GM19463 (cell line): Measurements from ENCODE around the gene POLR1C.
A peak's percentile ranks its signal among the peaks of the same experiment; 100 is the strongest.
"Not testable (repeated sequence)": the region's sequence is repeated elsewhere in the genome, so short reads cannot be mapped to it uniquely, and the experiment has no call there.

Experiments used
- ATAC-seq: cut with Tn5 transposase; IDR thresholded peaks from one replicate; pipeline ENCODE4 v1.9.1; 2021; ENCODE audit warnings: mild to moderate bottlenecking, moderate library complexity; ENCODE audit not compliant: unreplicated experiment

POLR1C gene

DNA sequence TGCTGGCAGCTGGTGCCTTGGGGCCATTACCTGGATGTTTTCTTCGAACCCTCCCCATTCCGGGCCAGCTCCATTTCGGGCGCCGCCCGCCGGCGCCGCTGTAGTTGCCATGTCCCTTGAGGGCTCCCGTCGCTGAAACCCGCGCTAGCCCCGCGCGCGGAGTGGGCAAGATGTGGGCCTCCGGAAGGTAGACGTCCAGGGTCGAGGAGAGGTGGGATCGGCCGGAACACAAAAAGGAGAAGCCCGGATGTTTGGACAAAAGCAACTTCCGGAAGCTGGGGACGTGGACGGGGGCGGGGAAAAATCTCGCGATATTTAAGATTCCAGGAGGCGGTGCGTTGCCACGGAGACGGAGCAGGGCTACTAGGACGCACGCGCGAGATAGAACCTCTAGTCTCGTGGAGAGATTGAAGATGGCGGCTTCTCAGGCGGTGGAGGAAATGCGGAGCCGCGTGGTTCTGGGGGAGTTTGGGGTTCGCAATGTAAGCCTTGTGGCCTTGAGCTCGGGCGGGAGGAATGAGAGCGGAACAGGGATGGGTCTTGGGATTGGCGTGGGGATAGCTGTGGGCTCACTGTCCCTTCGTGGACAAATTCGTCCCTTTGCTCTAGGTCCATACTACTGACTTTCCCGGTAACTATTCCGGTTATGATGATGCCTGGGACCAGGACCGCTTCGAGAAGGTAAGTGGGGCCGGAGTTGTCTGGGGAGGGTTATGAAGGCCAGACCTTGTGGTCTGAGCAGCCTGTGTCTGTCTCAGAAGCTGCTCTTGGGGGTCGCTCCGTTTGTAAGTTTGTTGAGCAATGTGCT lies at the start of gene POLR1C, which contains the start of gene YIPF3:
TSS of gene POLR1C (plus strand) at position 393 of the 808 bp plus-strand sequence. CDS start at position 414, 21 bp downstream.
TSS of gene YIPF3 (minus strand) at position 230 of the 808 bp plus-strand sequence. CDS start at position 111, 119 bp downstream.
- peak; percentile 94 for ATAC-seq

DNA sequence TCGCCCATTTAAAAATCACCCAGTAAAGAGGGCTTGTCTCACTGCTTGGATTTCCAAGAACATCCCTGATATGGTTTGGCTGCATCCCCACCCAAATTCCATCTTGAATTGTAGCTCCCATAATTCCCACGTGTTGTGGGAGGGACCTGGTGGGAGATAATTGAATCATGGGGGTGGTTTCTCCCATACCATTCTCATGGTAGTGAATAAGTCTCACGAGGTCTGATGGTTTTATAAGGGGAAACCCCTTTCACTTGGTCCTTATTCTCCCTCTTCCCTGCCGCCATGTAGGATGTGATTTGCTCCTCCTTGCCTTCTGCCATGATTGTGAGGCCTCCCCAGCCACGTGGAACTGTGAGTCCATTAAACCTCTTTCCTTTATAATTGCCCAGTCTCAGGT lies 49.6 kb upstream of the POLR1C start:
- ATAC-seq: not testable (repeated sequence)

DNA sequence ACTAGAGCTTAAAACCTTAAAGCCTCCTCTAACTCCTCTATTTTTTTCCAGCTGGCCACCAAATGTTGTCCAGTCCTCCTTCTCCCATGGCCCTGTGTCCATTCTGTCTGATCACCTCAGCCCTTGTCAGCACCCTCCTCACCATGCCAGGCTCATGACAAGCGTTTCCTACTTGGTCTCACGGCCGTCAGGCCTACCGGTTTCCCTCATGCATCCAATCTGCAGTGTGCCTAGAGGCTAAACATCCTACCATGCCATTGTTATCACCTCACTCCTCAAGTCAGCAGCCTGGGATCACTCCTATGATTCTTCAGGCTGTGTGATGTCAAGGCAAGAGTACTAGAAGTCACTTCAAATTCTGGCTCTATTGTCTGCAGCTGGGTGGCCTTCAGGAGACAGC lies 49.1 kb upstream of the POLR1C start:
- no peak for ATAC-seq

- ATAC-seq: no peak
Observed at GRCh38 chr6:43468240-43468639, 48.6 kb upstream of the POLR1C start.

DNA sequence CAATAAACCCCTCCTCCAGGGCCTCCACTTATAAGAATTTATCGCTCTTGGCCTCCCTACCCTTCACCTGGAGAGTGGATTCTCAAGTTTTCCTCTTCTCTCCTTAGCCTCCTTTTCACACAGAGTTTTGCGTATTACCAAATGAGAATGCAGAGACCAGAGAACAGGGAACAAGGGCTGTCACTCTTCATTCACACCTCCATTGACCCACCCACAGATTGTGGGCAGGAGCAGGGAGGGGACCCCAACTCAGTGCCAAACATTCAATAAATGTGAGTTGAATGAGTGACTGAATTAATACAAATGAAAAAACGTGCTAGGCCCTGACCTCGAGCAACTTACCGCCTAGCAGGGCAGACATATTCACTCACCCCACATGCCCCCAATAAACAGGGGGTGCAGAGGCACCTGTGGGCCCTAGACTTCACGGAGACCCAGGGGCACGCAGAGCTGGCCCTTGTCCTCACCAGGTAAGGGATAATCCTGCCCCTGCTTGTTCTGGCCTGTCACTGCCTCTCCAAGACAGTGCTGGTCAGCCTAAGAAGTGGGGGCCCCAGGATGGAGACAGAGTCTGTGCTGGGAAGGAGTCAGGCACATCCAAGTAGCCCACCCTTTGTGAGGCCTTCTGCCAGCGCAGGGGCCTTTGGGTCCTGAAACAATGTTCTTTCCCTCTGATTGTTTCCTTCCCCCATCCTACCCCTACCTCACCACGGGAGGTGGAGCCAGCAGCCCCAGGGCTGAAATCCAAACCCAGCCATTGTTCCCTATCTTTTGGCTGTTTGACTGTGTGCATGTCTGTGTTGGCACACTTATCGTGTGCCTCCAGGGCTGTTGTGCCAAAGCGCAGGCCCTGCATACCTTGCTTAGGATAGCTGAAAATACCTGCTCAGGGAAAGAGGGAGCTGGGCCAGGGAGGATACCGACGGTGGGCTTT lies 47.9 kb upstream of the POLR1C start:
- no peak for ATAC-seq

DNA sequence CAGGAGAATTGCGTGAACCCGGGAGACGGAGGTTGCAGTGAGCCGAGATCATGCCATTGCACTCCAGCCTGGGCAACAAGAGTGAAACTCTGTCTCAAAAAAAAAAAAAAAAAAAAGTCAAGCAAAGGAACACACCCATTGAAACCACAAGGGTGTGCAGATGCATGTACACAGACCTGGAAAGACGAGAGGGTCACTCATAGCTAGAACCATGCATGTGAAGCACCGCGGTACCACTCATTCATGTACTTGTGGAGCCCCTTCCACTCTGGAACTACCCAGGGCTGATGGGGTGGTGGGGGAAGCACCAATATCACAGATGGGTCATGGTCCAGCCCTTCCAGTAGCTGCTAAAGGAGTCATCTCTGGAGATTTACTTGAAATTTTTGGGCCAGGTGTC lies 46.9 kb upstream of the POLR1C start:
- ATAC-seq: no peak

DNA sequence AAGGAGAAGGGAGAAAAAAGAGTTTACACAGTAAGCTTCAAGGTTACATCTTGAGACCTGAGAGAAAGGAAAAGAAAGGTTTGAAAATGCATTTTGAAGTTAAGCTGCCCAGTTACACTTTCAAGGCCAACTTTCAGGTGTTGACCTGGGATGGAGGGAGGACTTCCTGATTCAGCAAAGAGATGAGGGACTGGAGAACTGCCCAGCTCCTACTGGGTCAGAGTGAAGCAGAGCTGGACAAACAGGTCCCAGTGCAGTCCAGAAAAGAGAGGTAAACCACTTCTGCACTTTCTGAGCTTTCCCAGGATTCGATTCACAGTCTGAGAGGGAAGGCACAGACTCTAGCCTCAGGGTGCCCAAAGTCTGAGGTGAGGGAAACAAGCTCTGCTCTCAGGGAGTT lies 45.5 kb upstream of the POLR1C start:
- ATAC-seq: no peak

DNA sequence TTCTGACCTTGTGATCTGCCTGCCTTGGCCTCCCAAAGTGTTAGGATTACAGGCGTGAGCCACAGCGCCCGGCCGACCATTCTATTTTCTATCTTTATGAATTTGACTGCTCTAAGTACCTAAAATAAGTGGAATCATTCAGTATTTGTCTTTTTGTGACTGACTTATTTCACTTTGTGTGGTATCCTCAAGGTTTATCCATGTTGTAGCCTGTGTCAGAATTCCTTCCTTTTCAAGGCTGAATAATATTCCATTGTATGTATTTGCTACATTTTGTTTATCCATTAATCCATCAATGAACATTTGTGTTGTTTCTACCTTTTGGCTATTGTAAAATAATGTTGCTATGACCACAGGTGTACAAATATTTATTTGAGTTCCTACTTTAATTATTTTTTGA lies 44.4 kb upstream of the POLR1C start:
- no peak for ATAC-seq

DNA sequence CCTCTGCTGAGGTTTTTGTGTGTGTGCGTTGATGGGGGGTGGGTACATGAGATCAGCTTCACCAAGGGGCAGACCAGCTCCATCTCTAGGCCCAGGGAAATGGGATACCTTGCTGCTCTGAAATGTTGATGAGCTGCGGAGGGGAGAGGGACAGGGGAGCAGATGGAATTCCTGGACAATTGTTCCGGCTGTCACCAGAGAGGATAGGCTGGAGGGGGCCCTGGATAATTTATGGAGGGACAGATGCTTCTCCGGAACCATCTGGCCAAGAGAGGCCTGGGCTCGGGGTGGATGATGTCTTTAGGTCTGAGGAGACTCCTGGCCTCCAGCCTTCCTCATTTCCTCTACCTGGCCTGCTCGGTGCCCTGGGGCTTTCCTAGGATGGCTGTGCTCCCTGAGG lies 41.4 kb upstream of the POLR1C start:
- no peak for ATAC-seq

GRCh38 chr6:43476746-43477145 lies 40.1 kb upstream of the POLR1C start:
- no peak for ATAC-seq

DNA sequence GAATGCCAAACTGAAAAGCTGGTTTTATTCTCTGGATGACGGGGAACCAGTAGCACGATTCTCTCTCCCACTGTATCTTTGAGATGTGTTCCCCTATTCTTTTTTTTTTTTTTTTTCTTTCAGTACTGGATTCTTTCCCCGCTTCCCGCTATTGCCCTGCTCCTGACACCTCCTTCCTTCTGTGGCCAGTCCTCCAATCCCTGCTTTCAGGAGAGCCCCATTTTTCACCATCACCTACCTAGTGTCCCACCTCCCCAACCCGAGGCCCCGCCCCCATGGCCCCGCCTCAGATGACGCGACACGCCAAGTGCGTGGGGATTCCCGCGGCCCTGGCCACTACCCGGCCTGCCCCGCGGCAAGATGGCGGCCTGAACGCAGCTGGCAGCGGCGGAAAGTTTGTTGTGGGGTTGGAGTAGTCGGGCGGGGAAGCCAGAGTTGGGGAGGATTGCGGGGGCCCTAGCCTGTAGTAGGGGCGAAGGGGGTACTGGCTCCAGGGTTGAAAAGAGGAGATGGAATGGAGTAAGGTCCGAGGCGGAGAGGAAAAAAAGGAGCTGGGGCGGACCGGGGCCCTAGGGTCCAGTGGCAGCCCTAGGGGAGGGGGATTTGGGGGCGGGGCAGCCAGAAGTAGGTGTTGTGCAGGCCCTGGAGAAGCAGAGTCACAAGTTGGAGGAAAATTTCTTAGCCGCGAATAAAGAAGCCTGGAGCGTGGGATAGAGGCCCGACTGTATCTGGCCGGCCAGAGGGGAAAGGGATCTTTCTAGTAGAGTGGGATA lies 39.5 kb upstream of the POLR1C start, which contains the start of gene TJAP1:
TSS of gene TJAP1 (plus strand) at position 336 of the 773 bp plus-strand sequence. CDS start 21,432 bp downstream, outside the sequence.
- peak; percentile 99 for ATAC-seq

DNA sequence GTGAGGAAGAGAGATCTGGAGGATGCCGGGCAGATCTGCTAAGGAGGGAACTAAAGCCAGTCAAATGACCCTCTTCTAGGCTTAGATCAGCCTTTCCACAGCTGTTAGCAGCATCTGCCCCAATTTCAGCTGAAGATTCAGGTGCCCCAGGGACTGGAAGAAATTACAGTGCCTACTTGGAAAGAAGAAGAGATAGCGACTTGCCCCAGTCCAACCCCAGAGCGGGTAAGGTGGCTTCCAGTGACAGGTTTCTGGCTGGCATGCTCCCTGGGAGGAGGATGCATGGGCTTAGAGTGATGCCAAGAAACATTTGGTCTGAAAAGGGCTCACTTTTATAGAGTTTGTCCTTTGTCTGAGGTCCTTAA lies 38.9 kb upstream of the POLR1C start:
- no peak for ATAC-seq

GRCh38 chr6:43481075-43481474 lies 35.8 kb upstream of the POLR1C start:
- no peak for ATAC-seq

DNA sequence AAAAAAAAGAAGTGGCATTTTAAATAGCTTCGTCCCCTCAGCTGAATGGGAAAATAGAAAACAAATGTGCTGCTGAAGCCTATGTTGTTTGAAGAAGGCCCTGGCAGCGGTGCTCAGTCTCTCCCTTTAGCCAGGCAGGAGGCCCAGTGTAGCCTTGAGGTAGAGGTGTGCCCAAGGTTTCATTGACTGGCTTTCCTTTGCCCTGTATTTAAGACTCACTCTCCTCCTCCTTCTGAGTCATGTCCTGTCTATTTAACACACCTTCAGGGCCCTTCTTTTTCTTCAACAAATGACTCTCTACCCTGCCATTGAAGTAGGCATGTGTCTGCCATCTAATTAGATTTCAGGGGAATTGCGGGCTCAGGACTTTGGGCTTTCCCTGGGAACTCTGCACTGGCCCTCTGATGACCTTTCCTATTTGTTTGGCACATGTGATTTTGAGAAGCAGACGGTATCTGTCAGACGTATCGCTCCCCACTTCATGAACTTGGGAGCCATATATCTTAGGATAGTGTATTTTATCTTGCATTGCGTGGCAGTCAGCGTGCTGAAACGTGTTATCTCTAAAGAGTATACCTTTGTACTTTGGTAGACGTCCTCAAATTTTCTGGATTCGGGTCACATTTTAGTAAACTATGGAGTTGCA lies 35.2 kb upstream of the POLR1C start:
- ATAC-seq: no peak

DNA sequence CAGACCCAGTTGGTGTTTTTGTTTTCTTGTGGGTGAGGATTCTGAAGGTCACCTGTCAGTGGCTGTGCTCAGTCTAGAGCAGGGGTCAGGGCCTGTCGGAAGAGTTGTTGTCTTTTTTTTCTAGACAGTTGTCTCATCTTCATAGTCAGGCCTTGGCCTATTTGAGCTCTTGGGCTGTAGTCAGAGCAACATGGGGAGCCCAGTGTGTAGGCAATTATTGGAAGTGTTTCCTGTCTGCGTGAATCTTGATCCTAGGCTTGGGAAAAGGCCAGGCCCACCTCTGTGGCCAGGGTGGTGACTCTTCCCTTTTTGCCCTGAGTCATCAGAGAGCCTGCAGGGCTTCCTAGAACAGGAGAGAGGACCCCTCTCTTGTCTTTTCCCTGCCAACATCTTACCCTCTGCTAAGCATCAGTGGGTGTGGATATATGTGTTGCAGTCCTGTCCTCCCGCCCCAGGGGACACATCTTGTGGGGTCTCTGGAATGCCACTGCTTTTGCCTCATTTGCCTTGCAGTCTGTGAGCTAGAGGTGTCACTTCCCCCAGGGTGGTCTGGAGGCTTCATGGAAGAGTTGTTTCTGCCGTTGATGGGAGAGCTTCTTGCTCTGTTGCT lies 28.1 kb upstream of the POLR1C start:
- no peak for ATAC-seq

DNA sequence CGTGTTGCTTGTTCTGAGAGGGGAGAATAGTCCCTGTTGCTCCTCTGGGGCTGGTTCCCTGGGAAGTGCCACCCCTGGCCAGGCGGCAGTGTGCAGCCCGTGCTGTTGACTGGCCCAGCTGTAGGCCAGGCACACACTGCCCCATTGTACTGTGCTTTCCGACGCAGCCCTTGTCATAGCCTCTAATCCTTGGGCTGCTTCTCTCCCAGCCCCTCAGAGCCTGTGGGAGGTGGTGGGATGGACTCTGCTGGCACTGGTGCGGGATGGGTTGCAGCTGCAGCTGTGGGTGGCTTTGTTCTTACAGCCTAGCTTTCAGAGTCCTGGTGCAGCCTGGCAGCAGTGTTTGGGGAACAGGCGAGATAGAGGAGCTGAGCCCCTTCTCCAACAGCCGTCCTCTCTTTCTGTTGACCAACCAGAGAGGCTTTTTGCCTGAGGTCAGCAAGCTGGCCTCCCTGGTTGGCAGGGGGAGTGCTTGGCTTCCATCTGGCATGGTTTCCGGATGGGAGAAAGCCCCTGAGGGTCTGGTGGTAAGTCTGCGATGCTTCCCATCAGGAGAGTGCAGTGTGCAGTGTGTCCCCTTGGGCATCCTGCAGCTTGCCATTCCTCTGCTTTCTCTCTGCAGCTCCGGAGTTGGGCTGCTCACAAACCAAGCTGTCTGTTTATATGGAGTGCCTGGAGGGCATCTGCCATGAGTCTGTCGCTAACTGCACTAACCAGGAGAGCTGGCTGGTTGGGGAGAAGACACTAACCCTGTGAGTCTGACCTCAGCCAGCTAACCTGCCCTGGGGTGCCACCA lies 27.4 kb upstream of the POLR1C start:
- ATAC-seq: no peak

DNA sequence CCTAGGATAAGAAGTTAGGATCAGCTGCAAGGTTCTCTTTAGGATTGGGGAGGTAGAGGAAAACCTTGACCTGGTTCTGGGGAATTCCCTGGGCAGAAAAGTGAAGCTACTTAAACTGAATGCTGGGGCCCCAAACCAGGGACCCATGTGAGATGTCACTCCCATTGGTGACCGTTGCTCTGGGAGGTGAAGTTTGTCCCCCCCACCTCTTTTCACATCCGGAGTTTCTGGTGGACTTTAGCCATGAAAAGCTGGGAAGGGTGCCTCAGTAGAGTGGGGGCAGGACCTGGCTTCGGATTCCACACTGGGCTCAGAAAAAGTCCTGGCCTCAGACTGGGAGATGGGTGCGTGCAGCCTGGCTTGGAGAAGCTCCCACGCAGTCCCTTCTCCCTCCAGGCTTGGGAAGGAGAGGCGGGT lies 26.4 kb upstream of the POLR1C start:
- no peak for ATAC-seq

GRCh38 chr6:43491750-43492661 lies 24.9 kb upstream of the POLR1C start:
- ATAC-seq: no peak
